CD4-positive, alpha-beta T cell treated with Interleukin-4 for 4 hours (primary cell): ENCODE data around the gene UBE2F.
"Not testable (repeated sequence)": the region's sequence is repeated elsewhere in the genome, so short reads cannot be mapped to it uniquely, and the experiment has no call there.

Experiments used
- DNase-seq: peaks from one replicate; pipeline ENCODE4 v3.0.0-alpha.2; 2020

Gene UBE2F

DNA sequence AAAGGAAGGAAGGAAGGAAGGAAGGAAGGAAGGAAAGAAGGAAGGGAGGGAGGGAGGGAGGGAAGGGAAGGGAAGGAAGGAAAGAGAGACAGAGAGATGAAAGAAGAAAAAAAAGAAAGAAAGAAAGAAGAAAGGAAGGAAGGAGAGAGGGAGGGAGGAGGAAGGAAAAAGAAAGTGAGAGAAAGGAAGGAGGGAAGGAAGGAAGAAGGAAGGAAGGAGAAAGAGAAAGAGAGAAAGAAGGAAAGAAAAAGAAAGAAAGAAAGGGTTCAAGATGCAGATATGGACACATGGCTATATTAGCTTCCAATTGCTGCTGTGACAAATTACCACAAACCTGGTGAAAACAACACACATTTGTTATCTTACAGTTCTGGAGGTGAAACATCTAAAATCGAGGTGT lies 20.4 kb upstream of the UBE2F start:
- no peak for DNase-seq

DNA sequence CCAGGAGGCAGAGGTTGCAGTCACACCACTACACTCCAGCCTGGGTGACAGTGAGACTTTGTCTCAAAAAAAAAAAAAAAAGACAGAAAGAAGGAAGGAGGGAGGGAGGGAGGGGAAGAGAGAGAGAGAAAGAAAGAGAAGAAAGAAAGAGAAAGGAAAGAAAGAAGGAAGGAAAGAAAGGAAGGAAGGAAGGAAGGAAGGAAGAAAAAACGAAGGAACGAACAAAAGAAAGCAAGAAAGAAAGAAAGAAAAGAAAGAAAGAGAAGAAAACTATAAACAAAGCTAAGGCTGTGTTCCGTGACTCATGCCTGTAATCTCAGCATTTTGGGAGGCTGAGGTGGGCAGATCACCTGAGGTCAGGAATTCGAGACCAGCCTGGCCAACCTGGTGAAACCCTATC lies 15.5 kb upstream of the UBE2F start:
- not testable (repeated sequence) for DNase-seq

- no peak for DNase-seq
Observed at GRCh38 chr2:237951878-237952277, 14.9 kb upstream of the UBE2F start.

GRCh38 chr2:237952851-237953250 lies 14.0 kb upstream of the UBE2F start:
- no peak for DNase-seq

- no peak for DNase-seq
Observed at GRCh38 chr2:237955640-237956401, 11.0 kb upstream of the UBE2F start.

DNA sequence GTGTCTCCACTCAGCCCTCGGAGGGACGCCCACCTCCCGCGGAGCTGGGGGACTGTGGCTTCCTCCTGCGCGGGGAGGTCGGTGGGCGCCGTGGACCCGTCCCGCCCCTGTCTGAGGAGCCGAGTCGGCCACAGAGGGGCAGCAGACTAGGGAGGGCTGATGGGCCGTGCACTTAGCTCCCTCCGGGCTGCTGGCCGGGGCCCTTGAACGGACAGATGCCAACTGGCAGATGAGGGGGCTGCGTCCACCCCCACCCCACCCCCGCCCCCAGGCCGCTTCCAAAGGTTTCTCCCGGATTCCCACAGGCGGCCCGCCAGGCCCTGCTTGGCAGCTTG lies 10.4 kb upstream of the UBE2F start:
- DNase-seq = no peak

GRCh38 chr2:237961637-237962036 lies 5.2 kb upstream of the UBE2F start:
- no peak for DNase-seq

GRCh38 chr2:237962432-237963084 lies 4.3 kb upstream of the UBE2F start:
- DNase-seq = no peak

GRCh38 chr2:237963490-237963991 lies 3.3 kb upstream of the UBE2F start:
- not testable (repeated sequence) for DNase-seq

- DNase-seq = no peak
Observed at GRCh38 chr2:237964194-237964577, 2.6 kb upstream of the UBE2F start.

DNA sequence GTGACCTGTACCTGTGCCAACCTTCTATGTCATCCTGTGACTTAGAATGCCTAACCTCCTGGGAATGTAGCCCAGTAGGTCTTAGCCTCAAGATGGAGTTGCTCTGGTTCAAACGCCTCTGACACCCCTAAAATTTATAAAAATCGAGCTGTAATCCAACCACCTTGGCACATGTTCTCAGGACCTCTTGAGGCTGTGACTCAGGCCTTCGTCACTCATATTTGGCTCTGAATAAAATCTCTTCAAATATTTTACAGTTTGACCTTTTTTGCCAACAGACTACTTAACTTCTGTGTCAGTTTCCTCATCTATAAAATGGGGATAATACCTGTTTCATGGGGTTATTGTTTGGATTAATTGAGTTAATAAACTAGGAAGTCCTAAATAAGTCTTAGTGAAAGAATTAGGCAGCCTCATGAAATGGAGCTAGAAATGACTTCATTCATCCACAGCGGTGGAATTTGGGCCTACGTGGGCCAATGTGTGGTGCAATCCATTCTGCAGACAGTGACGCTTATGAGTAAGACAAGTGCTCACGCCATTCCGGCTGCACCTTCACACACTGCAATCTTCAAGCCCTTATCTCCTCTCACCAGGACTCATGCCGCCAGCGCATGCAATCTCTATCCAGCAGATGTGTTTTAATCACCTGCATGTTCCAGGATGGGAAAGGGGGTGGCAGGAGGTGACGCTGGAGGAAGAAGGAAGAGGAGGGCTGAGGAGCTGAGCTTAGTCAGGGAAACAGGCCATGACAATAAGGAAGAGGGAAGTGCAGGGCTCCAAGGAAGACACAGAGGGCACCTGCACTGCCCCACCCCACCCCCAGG lies 2.0 kb upstream of the UBE2F start:
- DNase-seq = no peak

DNA sequence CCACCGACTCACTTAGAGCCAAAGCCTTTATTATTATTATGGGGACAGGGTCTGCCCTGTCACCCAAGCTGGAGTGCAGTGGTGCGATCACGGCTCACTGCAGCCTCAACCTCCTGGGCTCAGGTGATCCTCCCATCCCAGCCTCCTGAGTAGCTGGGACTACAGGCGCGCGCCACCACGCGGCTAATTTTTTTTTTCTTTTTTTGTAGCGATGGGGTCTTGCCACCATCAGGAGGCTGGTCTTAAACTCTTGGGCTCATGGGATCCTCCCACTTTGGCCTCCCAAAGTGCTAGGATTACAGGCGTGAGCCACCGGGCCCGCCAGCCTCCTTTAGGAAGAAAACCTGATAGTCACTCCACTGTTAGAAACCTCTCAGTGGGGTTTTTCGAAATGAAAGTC lies 970 bp upstream of the UBE2F start:
- DNase-seq = not testable (repeated sequence)

DNA sequence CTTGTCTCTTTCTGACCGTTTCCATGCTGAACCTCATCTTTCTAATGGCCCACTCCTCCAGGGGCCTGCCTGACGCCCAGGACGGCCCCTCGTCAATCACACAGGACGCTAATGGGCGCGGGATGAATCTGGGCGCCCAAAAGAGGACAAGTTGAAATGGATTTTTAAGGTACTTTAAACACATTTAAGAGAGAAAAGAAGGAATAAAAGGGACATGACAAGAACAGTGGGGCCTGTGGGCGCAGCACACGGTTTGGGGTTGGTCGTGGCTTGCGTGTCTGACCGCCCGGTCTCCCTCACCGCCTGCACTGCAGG lies 607 bp upstream of the UBE2F start:
- no peak for DNase-seq

DNA sequence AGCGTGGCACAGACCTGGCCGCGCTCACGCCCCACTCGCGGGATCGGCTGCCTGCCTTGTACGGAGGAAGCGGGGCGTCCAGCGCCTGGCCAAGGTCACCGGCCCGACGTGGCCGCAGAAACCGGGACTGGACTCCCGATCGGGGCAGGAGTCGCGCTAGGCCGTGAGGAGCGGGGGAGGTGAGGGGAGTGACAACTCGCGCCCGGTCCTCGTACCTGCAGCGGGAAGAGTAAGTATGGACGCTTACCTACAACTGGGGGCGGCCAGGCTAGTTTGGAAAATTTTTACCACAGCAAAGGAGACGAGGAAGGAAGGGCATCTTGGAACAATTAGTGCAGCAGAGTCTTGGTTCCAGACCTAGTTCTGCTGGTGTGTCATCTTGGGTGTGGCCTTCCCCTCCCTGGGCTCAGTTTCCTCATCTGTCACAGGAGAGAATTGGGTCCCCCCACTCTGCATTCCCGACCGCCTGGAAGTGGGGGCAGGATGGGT lies 693 bp downstream of the UBE2F start:
- DNase-seq = no peak

- peak; percentile 66 for DNase-seq
Observed at GRCh38 chr2:237968048-237968862, 1.4 kb downstream of the UBE2F start.

DNA sequence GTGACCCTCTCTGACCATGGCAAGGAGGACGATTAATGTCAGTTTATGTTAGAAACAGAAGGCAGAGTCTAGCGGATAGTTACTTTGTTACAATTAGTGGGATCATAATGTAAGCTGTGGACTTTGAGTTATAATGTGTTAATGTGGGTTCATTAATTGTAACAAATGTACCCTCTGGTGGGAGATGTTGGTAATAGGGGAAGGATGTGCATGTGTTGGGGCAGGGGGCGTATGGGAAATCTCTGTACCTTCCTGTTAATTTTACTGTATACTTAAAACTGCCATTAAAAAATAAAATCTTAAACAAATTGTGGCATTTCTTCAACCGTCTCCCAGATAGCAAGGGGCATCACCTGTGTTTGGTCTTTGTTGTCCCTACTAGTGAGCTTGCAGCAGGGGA lies 4.8 kb downstream of the UBE2F start:
- no peak for DNase-seq

DNA sequence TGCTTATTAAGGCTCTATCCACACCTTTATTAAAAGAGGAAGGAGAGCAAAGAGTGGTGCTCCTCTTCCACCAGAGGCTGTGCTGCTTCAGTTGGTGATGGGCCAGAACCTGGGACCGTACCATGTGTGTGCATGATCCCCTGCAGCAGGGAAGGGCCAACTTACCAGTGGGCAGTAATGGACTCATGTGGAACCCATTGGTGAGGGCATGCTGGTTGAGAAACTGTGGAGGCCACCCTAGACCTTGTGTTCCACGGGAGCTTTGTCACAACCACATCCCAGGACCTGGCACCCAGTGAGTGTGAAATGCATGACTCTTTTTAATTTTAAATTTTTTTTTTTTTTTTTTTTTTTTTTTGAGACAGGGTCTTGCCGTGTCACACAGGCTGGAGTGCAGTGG lies 5.4 kb downstream of the UBE2F start:
- no peak for DNase-seq

- no peak for DNase-seq
Observed at GRCh38 chr2:237972936-237973335, 6.1 kb downstream of the UBE2F start.

GRCh38 chr2:237977380-237977779 lies 10.6 kb downstream of the UBE2F start:
- DNase-seq = no peak

DNA sequence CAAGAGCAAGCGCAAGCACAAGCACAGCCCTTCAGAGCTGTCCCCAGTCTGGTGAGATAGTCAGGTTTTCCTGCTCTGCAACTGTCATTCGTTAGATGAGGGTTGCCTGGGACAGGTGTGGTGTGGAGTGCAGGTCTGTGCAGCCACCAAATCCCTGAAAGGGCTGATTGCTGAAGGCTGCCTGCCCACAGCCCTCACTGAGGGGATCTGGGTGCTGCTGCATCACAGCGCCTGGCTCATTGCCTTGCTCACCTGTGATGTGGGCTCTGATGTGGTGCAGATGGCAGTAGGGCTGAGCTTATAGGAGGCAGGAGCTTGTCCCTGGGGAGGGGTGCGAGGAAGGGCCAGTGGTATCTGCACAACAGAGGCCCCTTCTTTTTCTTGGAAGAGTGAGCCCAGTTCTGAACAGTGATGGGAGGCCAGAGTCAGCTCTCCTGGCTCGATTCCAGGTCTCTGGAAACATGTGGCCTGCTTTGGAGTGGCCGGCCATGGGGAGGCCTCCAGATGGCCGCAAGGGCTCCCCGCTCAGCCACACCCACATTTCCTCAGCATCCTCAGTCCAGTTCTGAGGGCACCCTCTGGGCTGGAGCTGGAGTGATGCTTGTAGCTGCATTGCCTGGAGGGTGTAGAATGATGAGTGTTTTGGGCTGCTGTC lies 11.4 kb downstream of the UBE2F start:
- DNase-seq = no peak

GRCh38 chr2:237979331-237979730 lies 12.5 kb downstream of the UBE2F start:
- DNase-seq = no peak

- DNase-seq = no peak
Observed at GRCh38 chr2:237980087-237980486, 13.3 kb downstream of the UBE2F start.
